Measurements from ENCODE around the gene RHOBTB3. TPM values are rescaled to one million over a fixed set of nuclear protein-coding genes. Genes with fewer than 3 reads are reported as not detected.

RHOBTB3 gene
- total and polyA plus RNA-seq, 11 donors = 24.3 to 116 (median 82.1) TPM

- intact Hi-C loops (cut with DNase I) = no loop called here
- Histone ChIP-seq H3K27ac (no peak overlapping the region), H3K4me3 (no peak overlapping the region), H3K9me3 (no peaks in the 10 kb centered on the region), H3K4me1 (peaks cover 0 to 3% (median 0%) of the 10 kb centered on the region in 12 donors), H3K36me3 (no peaks in the 10 kb centered on the region), H3K27me3 (no peaks in the 10 kb centered on the region)
- ATAC-seq = no peak
- DNase-seq = no peak
- WGBS, 4 donors = 63 to 75% (median 72%) methylated on average over 2 of the region's 2 CpGs
- no peak for TF ChIP-seq CTCF (IDR thresholded peaks at IDR 0.05)
- TF ChIP-seq POLR2A (IDR thresholded peaks at IDR 0.05) = no peak
Observed at GRCh38 chr5:95686651-95687050, 44.5 kb upstream of the RHOBTB3 start.

- no peaks in the 10 kb centered on the region for H3K4me1 ChIP-seq
- no peaks in the 10 kb centered on the region for H3K27me3 ChIP-seq
- WGBS, 4 donors = 95 to 97% (median 95%) methylated on average over 1 of the region's 1 CpG
- no peak for TF ChIP-seq CTCF (IDR thresholded peaks at IDR 0.05)
- TF ChIP-seq POLR2A (IDR thresholded peaks at IDR 0.05) = no peak
- intact Hi-C loops (cut with DNase I) = no loop called here
- no peak overlapping the region for H3K27ac ChIP-seq
- ATAC-seq = no peak
- no peaks in the 10 kb centered on the region for H3K36me3 ChIP-seq
- DNase-seq = no peak
- H3K4me3 ChIP-seq = no peak overlapping the region
- no peaks in the 10 kb centered on the region for H3K9me3 ChIP-seq
Observed at GRCh38 chr5:95689680-95690079, 41.5 kb upstream of the RHOBTB3 start.

- Histone ChIP-seq H3K9me3 (no peaks in the 10 kb centered on the region), H3K27ac (no peak overlapping the region), H3K4me1 (no peaks in the 10 kb centered on the region), H3K4me3 (no peak overlapping the region), H3K36me3 (no peaks in the 10 kb centered on the region), H3K27me3 (no peaks in the 10 kb centered on the region)
- intact Hi-C loops (cut with DNase I) = no loop called here
- no peak for ATAC-seq
- TF ChIP-seq POLR2A (IDR thresholded peaks at IDR 0.05) (no peak), CTCF (IDR thresholded peaks at IDR 0.05) (no peak)
- DNase-seq = no peak
Observed at GRCh38 chr5:95690333-95690732, 40.8 kb upstream of the RHOBTB3 start.

GRCh38 chr5:95697781-95698681 lies 33.1 kb upstream of the RHOBTB3 start:
- 52 to 60% (median 56%) methylated on average over 7 of the region's 7 CpGs for WGBS, 4 donors
- ATAC-seq (no peak), DNase-seq (no peak)
- no peak for TF ChIP-seq CTCF (IDR thresholded peaks at IDR 0.05)
- no peak for TF ChIP-seq POLR2A (IDR thresholded peaks at IDR 0.05)
- Histone ChIP-seq H3K4me1 (no peaks in the 10 kb centered on the region), H3K4me3 (no peak overlapping the region), H3K36me3 (no peaks in the 10 kb centered on the region), H3K27ac (no peak overlapping the region), H3K9me3 (no peaks in the 10 kb centered on the region), H3K27me3 (no peaks in the 10 kb centered on the region)
- intact Hi-C loops (cut with DNase I) = no loop called here
